Measurements from ENCODE around the gene GSC. TPM values are rescaled to one million over a fixed set of nuclear protein-coding genes. Genes with fewer than 3 reads are reported as not detected.

The GSC gene
- total and polyA plus RNA-seq, 2 donors (not counting 1 experiment from before 2014, with no cell fraction given) = 0.05 to 0.17 TPM

GRCh38 chr14:94793901-94794300 is 24.0 kb upstream of the GSC start:
- Histone ChIP-seq H4K20me1 (ENCODE audit: control insufficient read depth, extremely low read depth, insufficient read depth, low read length) (no peaks in the 10 kb centered on the region), H3K27ac (ENCODE audit: insufficient read depth, low read length) (no peak overlapping the region), H3K36me3 (ENCODE audit: control insufficient read depth, insufficient read depth, low read length) (no peaks in the 10 kb centered on the region), H3K79me2 (ENCODE audit: control insufficient read depth, insufficient read depth, low read length) (no peaks in the 10 kb centered on the region), H3K9me3 (ENCODE audit: control insufficient read depth, insufficient read depth, low read depth, low read length) (no peaks in the 10 kb centered on the region), H3K4me2 (ENCODE audit: extremely low read depth, insufficient read depth, low read length) (no peak overlapping the region), H3K27me3 (ENCODE audit: control insufficient read depth, insufficient read depth, low read length) (no peaks in the 10 kb centered on the region), H3K9ac (ENCODE audit: insufficient read depth, low read length) (no peak overlapping the region), H3K4me1 (ENCODE audit: control insufficient read depth, extremely low read depth, insufficient read depth, low read length) (no peaks in the 10 kb centered on the region), H2AFZ (ENCODE audit: low read length) (no peak overlapping the region), H3K4me3 (replicated peaks in 1 of 4; ENCODE audit: control extremely low read depth in 1 of 4, insufficient read depth in 1 of 4, low read depth in 3 of 4, low read length in 4 of 4) (no peak overlapping the region)
- no peak for TF ChIP-seq EZH2 (IDR thresholded peaks at IDR 0.05; ENCODE audit: low read length, missing control alignments)
- TF ChIP-seq CTCF (conservative IDR thresholded peaks at IDR 0.05 in 1 of 2, IDR thresholded peaks at IDR 0.05 in 1 of 2; ENCODE audit: low read depth in 1 of 2, low read length in 2 of 2) = no peak
- no peak for DNase-seq (ENCODE audit: low read depth in 2 of 2)

- no peak overlapping the region for H3K27ac ChIP-seq (ENCODE audit: insufficient read depth, low read length)
- H3K27me3 ChIP-seq (ENCODE audit: control insufficient read depth, insufficient read depth, low read length) = no peaks in the 10 kb centered on the region
- TF ChIP-seq EZH2 (IDR thresholded peaks at IDR 0.05; ENCODE audit: low read length, missing control alignments) (no peak), CTCF (conservative IDR thresholded peaks at IDR 0.05 in 1 of 2, IDR thresholded peaks at IDR 0.05 in 1 of 2; ENCODE audit: low read depth in 1 of 2, low read length in 2 of 2) (no peak)
- no peaks in the 10 kb centered on the region for H3K4me1 ChIP-seq (ENCODE audit: control insufficient read depth, extremely low read depth, insufficient read depth, low read length)
- no peak overlapping the region for H2AFZ ChIP-seq (ENCODE audit: low read length)
- no peak overlapping the region for H3K4me3 ChIP-seq (replicated peaks in 1 of 4; ENCODE audit: control extremely low read depth in 1 of 4, insufficient read depth in 1 of 4, low read depth in 3 of 4, low read length in 4 of 4)
- H3K4me2 ChIP-seq (ENCODE audit: extremely low read depth, insufficient read depth, low read length) = no peak overlapping the region
- H3K79me2 ChIP-seq (ENCODE audit: control insufficient read depth, insufficient read depth, low read length) = no peaks in the 10 kb centered on the region
- H4K20me1 ChIP-seq (ENCODE audit: control insufficient read depth, extremely low read depth, insufficient read depth, low read length) = no peaks in the 10 kb centered on the region
- no peak for DNase-seq (ENCODE audit: low read depth in 2 of 2)
- no peaks in the 10 kb centered on the region for H3K36me3 ChIP-seq (ENCODE audit: control insufficient read depth, insufficient read depth, low read length)
- no peak overlapping the region for H3K9ac ChIP-seq (ENCODE audit: insufficient read depth, low read length)
- H3K9me3 ChIP-seq (ENCODE audit: control insufficient read depth, insufficient read depth, low read depth, low read length) = no peaks in the 10 kb centered on the region
Observed at GRCh38 chr14:94787655-94788054, 17.7 kb upstream of the GSC start.

- no peaks in the 10 kb centered on the region for H3K36me3 ChIP-seq (ENCODE audit: control insufficient read depth, insufficient read depth, low read length)
- H3K27me3 ChIP-seq (ENCODE audit: control insufficient read depth, insufficient read depth, low read length) = no peaks in the 10 kb centered on the region
- H3K9me3 ChIP-seq (ENCODE audit: control insufficient read depth, insufficient read depth, low read depth, low read length) = no peaks in the 10 kb centered on the region
- H3K4me1 ChIP-seq (ENCODE audit: control insufficient read depth, extremely low read depth, insufficient read depth, low read length) = no peaks in the 10 kb centered on the region
- no peak overlapping the region for H3K27ac ChIP-seq (ENCODE audit: insufficient read depth, low read length)
- no peak overlapping the region for H3K4me2 ChIP-seq (ENCODE audit: extremely low read depth, insufficient read depth, low read length)
- H3K79me2 ChIP-seq (ENCODE audit: control insufficient read depth, insufficient read depth, low read length) = no peaks in the 10 kb centered on the region
- H4K20me1 ChIP-seq (ENCODE audit: control insufficient read depth, extremely low read depth, insufficient read depth, low read length) = no peaks in the 10 kb centered on the region
- no peak overlapping the region for H2AFZ ChIP-seq (ENCODE audit: low read length)
- TF ChIP-seq CTCF (conservative IDR thresholded peaks at IDR 0.05 in 1 of 2, IDR thresholded peaks at IDR 0.05 in 1 of 2; ENCODE audit: low read depth in 1 of 2, low read length in 2 of 2) = no peak
- no peak for TF ChIP-seq EZH2 (IDR thresholded peaks at IDR 0.05; ENCODE audit: low read length, missing control alignments)
- H3K4me3 ChIP-seq (replicated peaks in 1 of 4; ENCODE audit: control extremely low read depth in 1 of 4, insufficient read depth in 1 of 4, low read depth in 3 of 4, low read length in 4 of 4) = no peak overlapping the region
- DNase-seq (ENCODE audit: low read depth in 2 of 2) = no peak
- H3K9ac ChIP-seq (ENCODE audit: insufficient read depth, low read length) = no peak overlapping the region
Observed at GRCh38 chr14:94787092-94787491, 17.2 kb upstream of the GSC start.

All from fibroblast of lung (primary cell).